HG03460 (cell line): ENCODE results near the gene UBE4B.

ENCODE experiments used
- ATAC-seq: cut with Tn5 transposase; IDR thresholded peaks from one replicate; pipeline ENCODE4 v1.9.1; 2021; ENCODE audit not compliant: unreplicated experiment

Gene UBE4B

DNA sequence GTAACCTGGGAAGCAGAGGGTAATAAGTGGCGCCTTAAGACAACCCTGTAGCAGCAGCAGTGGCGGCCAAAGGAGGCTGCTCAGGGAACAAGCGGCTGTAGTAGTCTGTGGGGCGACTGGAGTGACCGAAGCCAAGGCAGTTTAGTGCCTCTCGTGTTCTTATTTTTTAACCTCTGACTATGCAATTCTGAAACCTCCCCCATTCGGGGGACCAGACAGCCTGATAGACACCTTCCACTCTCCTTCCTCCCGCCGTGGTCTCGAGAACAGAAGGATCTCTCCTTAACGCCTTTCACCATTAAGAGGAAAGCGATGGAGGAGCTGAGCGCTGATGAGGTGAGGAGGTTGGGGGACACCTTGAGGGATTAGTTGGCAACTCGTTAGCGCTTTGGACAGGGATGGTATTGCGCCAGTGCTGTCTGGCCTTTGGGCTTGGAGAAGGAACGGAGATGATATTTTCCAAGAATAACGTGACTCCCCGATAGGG is 644 bp downstream of the UBE4B start:
- ATAC-seq = no peak

DNA sequence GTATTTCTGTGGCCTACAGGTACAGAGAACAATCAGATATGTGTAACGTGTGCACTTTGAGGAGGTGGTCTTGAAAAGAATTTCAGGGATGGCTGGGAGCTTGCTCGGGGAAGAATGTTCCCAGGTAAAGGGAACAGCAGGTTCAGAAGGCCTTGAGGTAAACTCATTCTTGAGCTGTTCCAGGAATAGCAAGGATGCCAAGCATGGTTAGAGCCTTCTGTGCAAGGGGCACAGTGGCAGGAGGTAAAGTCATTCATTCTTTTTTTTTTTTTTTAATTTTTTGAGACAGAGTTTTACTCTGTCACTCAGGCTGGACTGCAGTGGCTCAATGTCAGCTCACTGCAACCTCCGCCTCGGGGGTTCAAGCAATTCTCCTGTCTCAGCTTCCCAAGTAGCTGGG is 10.0 kb downstream of the UBE4B start:
- ATAC-seq = no peak

DNA sequence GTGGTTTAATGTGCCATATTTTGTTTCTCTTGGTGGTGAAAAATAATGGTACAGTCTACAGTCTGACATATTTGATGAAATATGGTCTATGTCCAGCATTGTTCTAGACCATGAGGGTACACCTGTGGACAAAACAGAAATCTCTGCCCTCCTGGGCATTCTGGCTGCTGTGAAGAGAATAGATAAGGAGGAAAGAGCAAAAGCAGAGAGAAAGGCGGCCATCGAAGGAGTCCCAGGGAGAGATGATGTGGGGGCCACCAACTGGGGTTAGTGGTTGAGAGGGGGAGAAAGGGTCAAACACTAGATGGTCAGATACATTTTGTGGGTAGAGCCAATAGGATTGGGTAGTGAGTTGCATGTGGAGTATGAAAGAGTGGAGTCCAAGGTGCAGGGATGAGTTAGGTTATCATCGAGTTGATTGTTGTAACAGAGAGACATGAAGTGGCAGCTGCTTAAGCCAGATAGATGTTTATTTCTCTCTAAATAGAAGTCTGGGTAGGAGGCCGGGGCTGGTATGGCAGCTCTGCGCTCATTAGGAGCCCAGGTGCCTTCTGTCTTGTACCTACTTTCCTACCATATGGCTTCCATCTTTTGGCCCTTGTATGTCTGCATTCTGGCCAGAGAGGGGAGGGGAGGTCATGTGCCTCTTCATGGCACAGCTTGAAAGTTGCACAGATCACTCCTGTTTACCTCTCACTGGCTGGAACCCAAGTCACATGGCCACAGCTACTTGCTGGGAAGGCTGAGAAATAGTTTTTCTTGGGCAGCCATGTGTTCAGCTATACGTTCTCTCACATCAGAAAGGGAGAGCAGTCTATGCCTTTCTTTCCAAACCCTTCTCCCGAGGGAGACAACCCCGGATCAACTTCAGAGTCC is 13.0 kb downstream of the UBE4B start:
- ATAC-seq = no peak

DNA sequence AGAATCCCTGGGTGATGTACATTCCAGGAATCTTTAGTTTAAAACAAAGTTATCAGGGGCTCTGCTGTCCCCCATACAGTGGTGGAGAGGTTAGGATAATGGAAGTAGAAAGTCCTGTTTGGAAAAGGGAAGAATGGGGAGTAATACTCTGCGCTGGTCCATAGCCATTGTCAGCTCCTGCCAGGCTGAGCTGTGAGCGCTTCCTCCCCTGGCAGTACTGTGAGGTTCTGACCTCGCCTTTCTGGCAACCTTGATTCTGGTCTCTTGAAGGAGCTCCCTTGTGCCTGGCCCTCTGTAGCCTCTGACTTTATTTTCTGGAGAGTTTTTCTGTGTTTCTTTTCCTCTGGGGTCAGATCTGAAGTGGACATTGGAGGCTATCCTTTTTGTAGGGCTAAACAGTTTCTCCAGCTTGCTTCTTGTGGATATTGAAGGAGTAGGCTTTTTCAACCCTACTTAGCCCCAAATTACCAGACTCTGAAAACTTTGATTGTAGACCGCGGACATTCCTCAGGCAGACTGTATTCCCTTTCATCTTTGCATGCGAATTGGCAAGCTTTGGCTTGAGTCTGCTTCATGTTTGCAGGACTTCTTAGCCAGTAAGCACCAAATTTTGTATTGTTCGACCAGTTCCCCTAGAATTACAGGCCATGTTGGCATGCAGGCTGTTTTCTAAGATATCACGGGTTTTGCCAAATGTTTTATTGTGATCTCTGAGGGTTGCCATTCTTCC is 13.8 kb downstream of the UBE4B start:
- no peak for ATAC-seq

DNA sequence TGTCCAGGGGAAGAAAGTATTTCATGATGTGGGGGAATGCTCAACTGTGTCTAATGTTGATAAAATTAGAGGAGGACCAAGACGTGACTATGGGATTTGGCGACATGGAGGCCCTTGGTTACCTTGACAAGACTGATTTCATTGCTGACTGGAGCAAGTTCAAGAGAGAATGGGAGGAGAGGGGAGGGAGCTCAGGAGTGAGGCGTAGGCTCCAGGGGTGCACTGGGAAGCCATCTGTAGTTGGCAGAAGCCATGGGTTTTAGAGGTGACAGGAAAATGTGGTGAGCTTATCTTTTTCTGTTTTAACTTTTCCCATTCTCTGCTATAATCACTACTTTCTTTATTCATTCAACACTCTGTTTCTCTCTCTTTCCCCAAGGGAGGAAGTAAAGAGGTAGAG is 15.8 kb downstream of the UBE4B start:
- ATAC-seq = no peak

DNA sequence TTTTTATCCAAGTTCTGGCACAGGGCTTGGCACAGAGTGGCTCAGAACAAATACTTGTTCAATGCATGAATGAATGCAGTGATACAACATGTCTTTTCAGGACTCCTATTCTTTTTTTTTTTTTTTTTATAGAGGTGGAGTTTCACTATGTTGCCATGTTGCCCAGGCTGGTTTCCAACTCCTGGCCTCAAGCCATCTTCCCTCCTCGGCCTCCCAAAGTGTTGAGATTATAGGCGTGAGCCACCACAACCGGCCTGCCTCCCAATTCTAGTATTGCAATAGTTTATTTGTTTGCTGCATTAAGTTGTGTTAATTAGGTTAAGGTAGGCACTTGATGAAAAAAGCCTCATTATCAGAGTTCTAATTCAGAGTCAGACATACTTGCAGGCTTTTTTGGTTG is 17.9 kb downstream of the UBE4B start:
- ATAC-seq = no peak

DNA sequence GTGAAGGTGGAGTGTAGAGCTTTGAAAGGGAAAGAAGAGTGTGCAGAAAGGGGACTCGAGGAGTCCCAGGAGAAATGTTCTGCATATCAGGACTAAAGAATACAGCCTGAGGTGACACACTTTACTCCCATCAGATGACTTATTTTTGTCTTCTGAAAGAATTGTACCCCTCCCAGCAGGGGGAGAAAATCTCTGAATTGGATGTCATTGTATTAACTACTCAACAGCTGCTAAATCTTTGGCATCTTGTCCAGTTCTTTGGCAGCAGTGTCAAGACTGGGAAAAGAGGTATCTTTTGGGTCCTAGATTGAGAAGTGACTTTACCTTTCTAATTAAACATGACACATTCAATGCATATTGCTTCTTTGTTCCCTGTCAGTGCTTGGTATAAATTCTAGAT is 18.9 kb downstream of the UBE4B start:
- ATAC-seq = no peak

DNA sequence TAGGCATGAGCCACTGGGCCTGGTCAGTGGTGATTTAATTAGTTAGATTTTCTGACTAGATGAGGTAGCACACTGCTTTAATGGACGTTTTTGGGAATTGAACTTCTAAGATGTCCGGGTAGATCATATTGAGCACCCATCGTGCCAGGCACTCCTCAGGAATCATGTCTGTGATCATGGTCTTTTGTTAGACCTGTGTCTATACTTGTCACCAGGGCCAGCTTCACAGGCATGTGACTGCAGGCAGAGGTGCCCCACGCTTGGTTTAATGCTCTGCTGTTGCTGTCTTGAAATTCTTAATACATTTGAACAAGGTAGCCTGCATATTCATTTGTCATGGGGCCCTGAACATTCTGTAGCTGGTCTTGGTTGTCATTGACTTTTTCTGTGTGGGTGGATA is 19.6 kb downstream of the UBE4B start:
- no peak for ATAC-seq

DNA sequence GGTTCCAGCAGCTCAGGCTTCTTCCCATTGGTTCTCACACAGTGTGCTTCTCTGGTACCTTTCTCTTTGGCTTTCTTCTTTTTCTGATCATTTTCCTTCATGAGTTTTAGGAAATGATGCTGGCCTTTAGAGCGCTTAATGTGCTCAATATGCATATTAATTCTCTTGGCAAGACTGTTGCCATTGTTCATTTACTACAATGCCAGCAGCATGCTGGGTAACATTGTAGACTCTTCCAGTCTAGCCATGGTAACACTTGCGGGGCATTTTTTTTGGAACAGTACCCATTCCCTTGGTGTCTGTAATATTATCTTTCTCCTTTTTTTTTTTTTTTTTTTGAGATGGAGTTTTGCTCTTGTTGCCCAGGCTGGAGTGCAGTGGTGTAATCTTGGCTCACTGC is 21.7 kb downstream of the UBE4B start:
- no peak for ATAC-seq

DNA sequence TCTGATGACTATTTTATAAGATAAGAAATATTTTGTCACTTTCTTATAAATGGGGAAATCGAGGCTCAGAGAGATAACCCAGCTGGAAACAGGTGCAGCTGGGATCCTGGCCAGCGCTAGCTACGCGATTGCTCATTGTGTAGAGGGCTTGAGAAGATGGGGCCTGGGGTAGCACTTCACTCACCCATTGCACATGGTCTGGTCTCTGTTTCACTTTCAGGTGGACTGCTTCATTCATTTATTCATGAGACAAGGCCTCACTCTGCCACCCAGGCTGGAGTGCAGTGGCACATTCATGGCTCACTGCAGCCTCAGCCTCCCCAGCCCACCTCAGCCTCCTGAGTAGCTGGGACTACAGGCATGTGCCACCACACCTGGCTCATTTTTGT is 23.8 kb downstream of the UBE4B start:
- ATAC-seq = no peak

DNA sequence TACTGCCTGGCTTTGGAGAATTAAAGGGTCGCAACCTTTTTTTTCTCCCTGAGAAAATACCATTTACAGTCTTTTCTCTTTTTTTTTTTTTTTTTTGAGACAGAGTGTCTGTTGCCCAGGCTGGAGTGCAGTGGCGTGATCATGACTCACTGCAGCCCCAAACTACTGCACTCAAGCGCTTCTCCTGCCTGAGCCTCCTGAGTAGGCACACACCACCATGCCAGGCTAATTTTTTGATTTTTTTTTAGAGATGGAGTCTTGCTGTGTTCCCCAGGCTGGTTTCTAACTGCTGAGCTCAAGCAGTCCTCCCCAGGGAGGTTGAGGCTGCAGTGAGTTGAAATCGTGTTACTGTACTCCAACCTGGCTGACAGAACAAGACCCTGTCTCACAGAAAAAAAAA is 24.6 kb downstream of the UBE4B start:
- no peak for ATAC-seq

DNA sequence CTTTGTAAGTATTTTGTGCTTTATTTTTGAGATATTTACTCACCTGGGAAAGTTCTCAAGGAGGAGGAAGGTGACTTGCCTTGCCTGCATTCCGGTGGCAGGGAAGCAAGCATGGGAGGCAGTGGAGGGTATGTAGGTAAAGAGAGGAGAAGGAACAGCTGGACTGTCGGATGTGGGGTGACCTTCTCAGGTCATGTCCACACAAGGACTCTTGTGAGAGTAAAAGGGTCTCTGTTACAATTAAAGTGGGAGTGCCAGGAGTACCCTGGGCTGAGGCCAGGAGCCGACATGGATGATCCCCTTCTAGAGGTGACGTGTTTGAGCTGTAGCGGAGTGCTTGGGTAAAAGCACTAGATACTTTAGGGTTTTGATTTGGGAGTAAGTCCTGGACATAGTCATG is 25.0 kb downstream of the UBE4B start:
- no peak for ATAC-seq

DNA sequence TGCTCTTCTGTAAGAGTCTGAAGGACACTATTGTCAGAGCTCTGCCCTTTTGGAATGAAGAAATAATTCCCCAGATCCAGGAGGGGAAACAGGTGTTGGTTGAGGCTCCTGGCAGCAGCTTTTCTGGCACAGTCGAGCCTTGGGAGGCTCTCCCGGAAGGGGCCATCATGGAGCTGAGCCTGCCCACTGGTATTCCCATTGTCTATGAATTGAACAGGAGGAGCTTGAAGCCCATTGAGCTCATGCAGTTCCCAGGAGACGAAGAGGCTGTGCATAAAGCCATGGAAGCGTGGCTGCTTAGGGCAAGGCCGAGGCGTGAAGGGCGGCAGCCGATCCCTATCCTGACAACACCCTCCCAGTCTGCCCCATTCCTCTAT is 26.6 kb downstream of the UBE4B start:
- no peak for ATAC-seq

DNA sequence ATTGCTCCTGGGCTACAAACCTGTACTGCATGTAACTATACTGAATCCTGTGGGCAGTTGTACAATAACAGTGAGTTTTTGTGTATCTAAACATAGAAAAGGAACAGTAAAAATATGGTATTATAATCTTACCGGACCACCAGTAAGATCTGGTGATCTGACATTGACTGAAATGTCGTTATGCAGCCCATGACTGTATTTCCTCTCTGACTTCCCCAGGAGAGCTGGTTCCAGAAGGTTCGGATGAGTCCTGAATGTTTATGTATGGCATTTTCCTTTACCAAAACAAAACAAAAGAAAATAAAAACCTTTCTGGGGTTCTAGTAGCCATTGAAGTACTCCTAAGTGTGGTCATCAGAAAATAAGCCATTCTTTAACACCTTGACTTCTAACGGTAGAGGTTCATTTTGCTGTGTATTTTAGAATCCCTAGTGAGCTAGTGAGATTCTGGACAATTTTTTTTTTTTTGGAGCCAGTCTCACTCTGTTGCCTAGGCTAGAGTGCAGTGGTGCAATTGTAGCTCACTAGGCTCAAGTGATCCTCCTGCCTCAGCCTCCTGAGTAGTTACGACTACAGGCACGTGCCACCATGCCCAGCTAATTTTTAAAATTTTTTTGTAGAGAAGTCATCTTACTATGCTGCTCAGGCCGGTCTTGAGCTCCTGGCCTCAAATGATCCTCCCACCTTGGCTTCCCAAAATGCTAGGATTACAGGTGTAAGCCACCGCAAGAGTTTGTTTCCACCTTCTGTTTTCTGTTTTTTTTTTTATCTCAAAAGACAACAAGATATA is 27.7 kb downstream of the UBE4B start:
- no peak for ATAC-seq

DNA sequence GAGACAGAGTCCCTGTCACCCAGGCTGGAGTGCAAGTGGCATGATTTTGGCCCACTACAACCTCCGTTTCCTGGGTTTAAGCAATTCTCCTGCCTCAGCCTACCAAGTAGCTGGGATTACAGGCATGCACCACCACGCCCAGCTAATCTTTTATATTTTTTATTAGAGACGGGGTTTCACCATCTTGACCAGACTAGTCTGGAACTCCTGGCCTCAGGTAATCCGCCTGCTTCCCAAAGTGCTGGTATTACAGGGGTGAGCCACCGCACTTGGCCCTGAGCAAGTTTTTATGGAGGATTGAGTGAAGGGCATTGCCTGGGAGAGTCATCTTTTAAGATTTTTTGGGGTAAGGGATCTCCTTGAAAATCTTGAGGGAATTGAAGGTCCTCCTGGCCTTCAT is 28.5 kb downstream of the UBE4B start:
- ATAC-seq = no peak

DNA sequence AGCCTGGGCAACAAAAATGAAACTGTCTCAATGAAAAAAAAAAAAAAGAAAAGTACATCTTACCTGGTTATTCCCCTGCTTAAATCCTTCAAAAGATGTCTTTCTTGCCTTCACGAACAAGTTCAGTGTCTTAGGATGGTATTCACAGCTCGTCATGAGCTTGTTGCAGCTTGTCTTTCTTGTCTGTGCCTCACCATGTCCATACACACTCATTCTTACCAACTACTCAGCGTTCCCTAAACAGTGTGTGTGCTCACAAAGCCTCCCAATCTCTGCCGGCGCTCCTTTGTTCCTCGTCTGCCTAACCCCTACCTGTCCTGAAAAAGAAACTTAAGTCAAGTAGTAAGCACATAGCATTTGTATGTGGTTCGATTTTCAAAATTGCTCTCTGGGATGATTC is 31.1 kb downstream of the UBE4B start:
- no peak for ATAC-seq

DNA sequence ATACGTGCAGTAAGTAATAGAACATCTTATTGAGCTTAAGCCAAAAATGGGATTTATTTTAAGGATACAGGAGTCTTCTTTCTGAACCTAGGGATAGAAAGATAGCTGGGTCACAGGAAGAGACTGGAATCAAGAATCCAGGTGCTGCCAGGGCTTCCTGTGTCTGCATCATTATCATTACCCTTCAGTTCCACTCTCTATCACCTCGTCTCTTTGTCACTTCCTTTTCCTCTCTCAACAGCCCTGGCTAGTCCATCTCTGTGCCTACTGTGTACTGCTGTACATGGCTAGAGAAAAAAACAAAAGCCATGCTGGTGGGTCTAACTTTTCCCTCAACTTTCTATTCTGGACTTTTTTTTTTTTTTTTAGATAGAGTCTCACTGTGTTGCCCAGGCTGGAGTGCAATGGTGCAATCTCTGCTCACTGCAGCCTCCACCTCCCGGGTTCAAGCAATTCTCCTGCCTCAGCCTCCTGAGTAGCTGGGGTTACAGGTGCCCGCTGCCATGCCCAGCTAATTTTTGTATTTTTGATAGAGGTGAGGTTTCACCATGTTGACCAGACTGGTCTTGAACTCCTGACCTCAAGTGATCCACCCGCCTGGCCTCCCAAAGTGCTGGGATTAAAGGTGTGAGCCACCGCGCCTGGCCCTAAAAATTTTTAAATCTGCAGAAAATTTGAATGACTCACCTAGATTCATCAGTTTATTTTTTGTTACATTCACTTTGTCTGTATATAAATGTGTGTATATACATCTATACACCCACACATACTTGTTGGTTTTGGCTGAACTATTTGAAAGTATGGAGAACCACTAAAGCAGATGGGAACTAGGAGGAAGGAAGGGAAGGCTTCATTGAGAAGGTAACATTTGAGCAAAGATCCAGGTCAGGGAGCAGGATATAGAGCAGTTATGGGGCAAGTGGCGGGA is 31.9 kb downstream of the UBE4B start:
- ATAC-seq = no peak

DNA sequence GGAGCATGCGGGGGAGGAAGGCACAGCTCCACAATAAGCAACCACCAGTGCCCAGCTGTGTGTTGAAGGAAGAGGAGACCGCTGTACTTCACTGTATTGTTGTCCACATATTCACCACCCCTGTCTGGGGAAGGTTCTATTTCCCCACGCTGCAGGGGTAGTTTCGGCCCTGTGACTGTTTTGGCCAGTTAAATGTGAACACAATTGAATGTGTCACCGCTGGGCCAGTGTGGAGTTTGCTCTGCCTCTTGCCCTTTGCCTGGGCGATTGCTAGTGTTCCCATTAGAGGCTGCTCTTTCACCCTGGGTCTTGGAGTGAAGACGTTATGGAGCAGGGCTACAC is 32.6 kb downstream of the UBE4B start:
- no peak for ATAC-seq

DNA sequence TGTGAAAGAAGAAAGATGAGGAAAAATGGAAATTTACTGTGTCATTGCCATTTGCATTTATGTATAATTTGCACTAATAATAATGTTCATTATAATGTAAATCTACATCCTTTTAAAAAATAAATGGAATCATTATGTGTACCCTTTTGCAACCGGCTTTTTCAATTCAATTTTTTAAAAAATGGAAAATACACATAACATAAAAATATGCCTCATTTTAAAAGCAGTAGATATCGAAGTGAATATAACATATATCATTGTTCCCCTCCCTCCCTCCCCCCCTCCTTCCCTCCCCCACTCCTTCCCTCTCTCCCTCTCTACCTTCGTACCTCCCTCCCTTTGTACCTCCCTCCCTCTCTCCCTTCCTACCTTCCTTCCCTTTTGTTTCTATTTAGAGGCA is 33.0 kb downstream of the UBE4B start:
- no peak for ATAC-seq

DNA sequence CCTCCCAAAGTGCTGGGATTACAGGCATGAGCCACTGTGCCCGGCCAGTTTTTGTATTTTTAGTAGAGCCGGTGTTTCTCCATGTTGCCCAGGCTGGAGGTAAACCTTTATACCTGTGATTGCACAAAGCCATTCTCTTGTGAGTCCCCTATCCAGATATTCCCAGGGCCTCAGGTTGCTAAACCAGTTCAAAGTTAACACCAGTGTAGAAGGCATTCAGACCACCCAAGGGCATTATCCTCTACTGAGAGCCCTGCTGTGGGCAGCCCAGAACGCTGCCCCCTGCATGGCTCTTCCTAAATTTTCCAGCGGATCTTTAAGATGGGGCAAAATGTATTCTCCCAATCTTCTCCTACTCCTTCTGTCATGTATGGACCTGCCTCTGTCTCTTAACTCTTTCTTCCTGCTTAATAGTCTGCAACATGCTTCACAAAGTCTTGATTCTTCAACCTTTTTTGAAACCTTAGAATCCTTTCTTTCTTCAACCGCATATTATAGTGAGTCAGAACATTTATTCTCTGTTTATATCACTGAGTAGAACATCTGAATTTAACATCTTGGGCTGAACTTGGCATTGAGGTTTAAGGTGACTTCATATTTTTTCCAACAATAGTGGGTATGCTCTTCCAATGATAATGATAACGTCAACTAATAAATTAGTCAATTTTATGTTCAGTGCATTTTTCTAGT is 36.0 kb downstream of the UBE4B start:
- no peak for ATAC-seq
